ENCODE data around the gene GARIN5A.
"Not testable (repeated sequence)": the region's sequence is repeated elsewhere in the genome, so short reads cannot be mapped to it uniquely, and the experiment has no call there.

Gene GARIN5A

DNA sequence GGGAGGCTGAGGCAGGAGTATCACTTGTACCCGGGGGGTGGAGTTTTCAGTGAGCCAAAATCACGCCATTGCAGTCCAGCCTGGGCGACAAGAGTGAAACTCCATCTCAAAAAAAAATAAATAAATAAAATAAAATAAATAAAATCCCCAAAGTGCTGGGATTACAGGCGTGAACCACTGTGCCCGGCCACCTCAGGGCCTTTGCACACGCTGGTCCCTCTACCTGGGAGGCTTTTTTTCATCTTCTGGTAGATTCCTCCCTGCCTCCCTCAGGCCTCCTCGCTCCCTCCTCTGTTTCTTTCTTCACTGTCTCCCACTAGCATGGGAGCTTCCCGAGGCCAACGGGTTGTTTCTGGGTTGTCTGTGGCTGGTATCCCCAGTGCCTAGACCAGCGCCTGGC lies 28.9 kb downstream of the GARIN5A start:
- Histone ChIP-seq H3F3A (ENCODE audit: control insufficient read depth, insufficient read depth) (no peaks in the 10 kb centered on the region), H3K36me3 (ENCODE audit: control insufficient read depth, low read length) (peaks cover 48% of the 10 kb centered on the region), H3K27ac (ENCODE audit: low read depth, low read length) (no peak overlapping the region), H3K9me3 (ENCODE audit: control insufficient read depth, insufficient read depth, low read length) (no peaks in the 10 kb centered on the region), H3K27me3 (ENCODE audit: control insufficient read depth, low read length) (no peaks in the 10 kb centered on the region), H3K4me3 (ENCODE audit: low read length) (no peak overlapping the region), H3K4me1 (ENCODE audit: control insufficient read depth, low read length) (no peaks in the 10 kb centered on the region), H3K79me2 (ENCODE audit: control insufficient read depth, low read length) (no peaks in the 10 kb centered on the region), H4K20me1 (ENCODE audit: control insufficient read depth, insufficient read depth, low read depth, low read length) (no peaks in the 10 kb centered on the region), H3K9me2 (replicated peaks; ENCODE audit: control insufficient read depth, low read length) (no peaks in the 10 kb centered on the region), H3K4me2 (ENCODE audit: low read length) (no peak overlapping the region)
- TF ChIP-seq EZH2phosphoT487 (IDR thresholded peaks at IDR 0.05; ENCODE audit: borderline replicate concordance, low read length) = no peak
- TF ChIP-seq, protein P1, sequence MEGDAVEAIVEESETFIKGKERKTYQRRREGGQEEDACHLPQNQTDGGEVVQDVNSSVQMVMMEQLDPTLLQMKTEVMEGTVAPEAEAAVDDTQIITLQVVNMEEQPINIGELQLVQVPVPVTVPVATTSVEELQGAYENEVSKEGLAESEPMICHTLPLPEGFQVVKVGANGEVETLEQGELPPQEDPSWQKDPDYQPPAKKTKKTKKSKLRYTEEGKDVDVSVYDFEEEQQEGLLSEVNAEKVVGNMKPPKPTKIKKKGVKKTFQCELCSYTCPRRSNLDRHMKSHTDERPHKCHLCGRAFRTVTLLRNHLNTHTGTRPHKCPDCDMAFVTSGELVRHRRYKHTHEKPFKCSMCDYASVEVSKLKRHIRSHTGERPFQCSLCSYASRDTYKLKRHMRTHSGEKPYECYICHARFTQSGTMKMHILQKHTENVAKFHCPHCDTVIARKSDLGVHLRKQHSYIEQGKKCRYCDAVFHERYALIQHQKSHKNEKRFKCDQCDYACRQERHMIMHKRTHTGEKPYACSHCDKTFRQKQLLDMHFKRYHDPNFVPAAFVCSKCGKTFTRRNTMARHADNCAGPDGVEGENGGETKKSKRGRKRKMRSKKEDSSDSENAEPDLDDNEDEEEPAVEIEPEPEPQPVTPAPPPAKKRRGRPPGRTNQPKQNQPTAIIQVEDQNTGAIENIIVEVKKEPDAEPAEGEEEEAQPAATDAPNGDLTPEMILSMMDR (IDR thresholded peaks at IDR 0.05; ENCODE audit: low read depth, low read length, poor library complexity, severe bottlenecking) = no peak

- H3K4me3 ChIP-seq (ENCODE audit: low read length) = no peak overlapping the region
- peaks cover 47% of the 10 kb centered on the region for H3K36me3 ChIP-seq (ENCODE audit: control insufficient read depth, low read length)
- H3K9me3 ChIP-seq (ENCODE audit: control insufficient read depth, insufficient read depth, low read length) = no peaks in the 10 kb centered on the region
- no peaks in the 10 kb centered on the region for H3K27me3 ChIP-seq (ENCODE audit: control insufficient read depth, low read length)
- H3K4me2 ChIP-seq (ENCODE audit: low read length) = no peak overlapping the region
- no peaks in the 10 kb centered on the region for H3K79me2 ChIP-seq (ENCODE audit: control insufficient read depth, low read length)
- H3K27ac ChIP-seq (ENCODE audit: low read depth, low read length) = no peak overlapping the region
- no peaks in the 10 kb centered on the region for H3F3A ChIP-seq (ENCODE audit: control insufficient read depth, insufficient read depth)
- H3K4me1 ChIP-seq (ENCODE audit: control insufficient read depth, low read length) = no peaks in the 10 kb centered on the region
- H4K20me1 ChIP-seq (ENCODE audit: control insufficient read depth, insufficient read depth, low read depth, low read length) = no peaks in the 10 kb centered on the region
- TF ChIP-seq EZH2phosphoT487 (IDR thresholded peaks at IDR 0.05; ENCODE audit: borderline replicate concordance, low read length) = no peak
- TF ChIP-seq, protein P1 (IDR thresholded peaks at IDR 0.05; ENCODE audit: low read depth, low read length, poor library complexity, severe bottlenecking) = no peak
- H3K9me2 ChIP-seq (replicated peaks; ENCODE audit: control insufficient read depth, low read length) = no peaks in the 10 kb centered on the region
Observed at GRCh38 chr19:50447053-50447452, 29.6 kb downstream of the GARIN5A start.

DNA sequence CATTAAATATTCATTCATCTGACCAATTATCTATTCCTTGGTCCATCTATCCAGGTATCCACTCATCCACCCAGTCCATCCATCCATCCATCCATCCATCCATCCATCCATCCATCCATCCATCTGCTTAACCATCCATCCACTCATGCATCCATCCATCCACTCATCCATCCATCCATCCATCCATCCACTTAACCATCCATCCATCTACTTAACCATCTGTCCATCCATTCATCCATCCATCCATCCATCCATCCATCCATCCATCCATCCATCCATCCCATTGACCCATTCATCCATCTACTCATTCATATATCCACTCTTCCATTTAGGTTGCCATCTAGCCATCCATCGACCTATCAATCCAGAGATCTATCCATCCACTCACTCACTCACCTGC lies 32.6 kb downstream of the GARIN5A start:
- no peaks in the 10 kb centered on the region for H3K4me1 ChIP-seq (ENCODE audit: control insufficient read depth, low read length)
- H3K4me3 ChIP-seq (ENCODE audit: low read length) = no peak overlapping the region
- no peak overlapping the region for H3K27ac ChIP-seq (ENCODE audit: low read depth, low read length)
- no peaks in the 10 kb centered on the region for H3K27me3 ChIP-seq (ENCODE audit: control insufficient read depth, low read length)
- no peaks in the 10 kb centered on the region for H3F3A ChIP-seq (ENCODE audit: control insufficient read depth, insufficient read depth)
- no peak for TF ChIP-seq EZH2phosphoT487 (IDR thresholded peaks at IDR 0.05; ENCODE audit: borderline replicate concordance, low read length)
- TF ChIP-seq, protein P1 (IDR thresholded peaks at IDR 0.05; ENCODE audit: low read depth, low read length, poor library complexity, severe bottlenecking) = no peak
- no peaks in the 10 kb centered on the region for H3K9me2 ChIP-seq (replicated peaks; ENCODE audit: control insufficient read depth, low read length)
- no peaks in the 10 kb centered on the region for H3K79me2 ChIP-seq (ENCODE audit: control insufficient read depth, low read length)
- H3K36me3 ChIP-seq (ENCODE audit: control insufficient read depth, low read length) = peaks cover 34% of the 10 kb centered on the region
- no peak overlapping the region for H3K4me2 ChIP-seq (ENCODE audit: low read length)
- H3K9me3 ChIP-seq (ENCODE audit: control insufficient read depth, insufficient read depth, low read length) = no peaks in the 10 kb centered on the region
- no peaks in the 10 kb centered on the region for H4K20me1 ChIP-seq (ENCODE audit: control insufficient read depth, insufficient read depth, low read depth, low read length)

DNA sequence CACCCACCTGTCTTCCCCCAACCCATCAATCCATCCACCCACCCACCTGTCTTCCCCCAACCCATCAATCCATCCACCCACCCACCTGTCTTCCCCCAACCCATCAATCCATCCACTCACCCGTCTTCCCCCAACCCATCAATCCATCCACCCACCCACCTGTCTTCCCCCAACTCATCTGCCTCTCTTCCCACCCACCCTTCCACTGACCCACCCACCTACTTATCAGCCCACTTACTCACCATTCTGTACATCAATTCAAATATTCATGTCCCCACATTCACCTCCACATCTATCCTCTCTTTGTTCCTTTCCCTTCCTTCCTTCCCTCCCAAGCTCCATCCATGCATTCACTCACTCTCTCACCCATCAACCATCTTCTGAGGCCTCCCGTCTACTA lies 37.5 kb downstream of the GARIN5A start:
- H3K4me2 ChIP-seq (ENCODE audit: low read length); H3K9me3 ChIP-seq (ENCODE audit: control insufficient read depth, insufficient read depth, low read length); H4K20me1 ChIP-seq (ENCODE audit: control insufficient read depth, insufficient read depth, low read depth, low read length); H3K27me3 ChIP-seq (ENCODE audit: control insufficient read depth, low read length); H3F3A ChIP-seq (ENCODE audit: control insufficient read depth, insufficient read depth); H3K27ac ChIP-seq (ENCODE audit: low read depth, low read length); H3K4me3 ChIP-seq (ENCODE audit: low read length); H3K9me2 ChIP-seq (replicated peaks; ENCODE audit: control insufficient read depth, low read length); H3K79me2 ChIP-seq (ENCODE audit: control insufficient read depth, low read length): not testable (repeated sequence)
- H3K36me3 ChIP-seq (ENCODE audit: control insufficient read depth, low read length) = peaks cover 47% of the 10 kb centered on the region
- H3K4me1 ChIP-seq (ENCODE audit: control insufficient read depth, low read length) = peaks cover 21% of the 10 kb centered on the region

Measured in DOHH2 (cell line).